GM21619 (cell line): ENCODE measurements around the gene CD96.
"Not testable (repeated sequence)": the region's sequence is repeated elsewhere in the genome, so short reads cannot be mapped to it uniquely, and the experiment has no call there.

Experiments used
- ATAC-seq: cut with Tn5 transposase; IDR thresholded peaks from one replicate; pipeline ENCODE4 v1.9.1; 2021; ENCODE audit not compliant: unreplicated experiment

CD96 gene, protein sequence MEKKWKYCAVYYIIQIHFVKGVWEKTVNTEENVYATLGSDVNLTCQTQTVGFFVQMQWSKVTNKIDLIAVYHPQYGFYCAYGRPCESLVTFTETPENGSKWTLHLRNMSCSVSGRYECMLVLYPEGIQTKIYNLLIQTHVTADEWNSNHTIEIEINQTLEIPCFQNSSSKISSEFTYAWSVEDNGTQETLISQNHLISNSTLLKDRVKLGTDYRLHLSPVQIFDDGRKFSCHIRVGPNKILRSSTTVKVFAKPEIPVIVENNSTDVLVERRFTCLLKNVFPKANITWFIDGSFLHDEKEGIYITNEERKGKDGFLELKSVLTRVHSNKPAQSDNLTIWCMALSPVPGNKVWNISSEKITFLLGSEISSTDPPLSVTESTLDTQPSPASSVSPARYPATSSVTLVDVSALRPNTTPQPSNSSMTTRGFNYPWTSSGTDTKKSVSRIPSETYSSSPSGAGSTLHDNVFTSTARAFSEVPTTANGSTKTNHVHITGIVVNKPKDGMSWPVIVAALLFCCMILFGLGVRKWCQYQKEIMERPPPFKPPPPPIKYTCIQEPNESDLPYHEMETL

GRCh38 chr3:111541911-111542483 lies at the start of gene CD96:
CD96 (plus strand) TSS chr3:111542197; CDS start chr3:111542249, 52 bp downstream.
- peak; percentile 50 for ATAC-seq

DNA sequence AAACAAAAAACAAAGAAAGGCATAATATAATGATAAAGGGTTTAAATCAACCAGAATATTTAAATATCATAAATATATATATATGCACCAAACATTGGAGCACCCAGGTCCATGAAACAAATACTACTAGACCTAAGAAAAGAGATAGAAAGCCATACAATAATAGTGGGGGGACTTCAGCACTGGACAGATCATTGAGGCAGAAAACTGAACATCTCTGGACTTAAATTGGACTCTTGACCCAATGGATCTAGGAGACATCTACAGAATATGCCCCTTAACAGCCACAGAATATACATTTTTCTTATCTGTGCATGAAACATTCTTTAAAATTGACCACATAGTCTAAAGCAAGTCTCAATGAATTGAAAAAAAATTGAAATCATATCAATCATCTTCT lies 48.7 kb upstream of the CD96 start:
- ATAC-seq, result no peak

DNA sequence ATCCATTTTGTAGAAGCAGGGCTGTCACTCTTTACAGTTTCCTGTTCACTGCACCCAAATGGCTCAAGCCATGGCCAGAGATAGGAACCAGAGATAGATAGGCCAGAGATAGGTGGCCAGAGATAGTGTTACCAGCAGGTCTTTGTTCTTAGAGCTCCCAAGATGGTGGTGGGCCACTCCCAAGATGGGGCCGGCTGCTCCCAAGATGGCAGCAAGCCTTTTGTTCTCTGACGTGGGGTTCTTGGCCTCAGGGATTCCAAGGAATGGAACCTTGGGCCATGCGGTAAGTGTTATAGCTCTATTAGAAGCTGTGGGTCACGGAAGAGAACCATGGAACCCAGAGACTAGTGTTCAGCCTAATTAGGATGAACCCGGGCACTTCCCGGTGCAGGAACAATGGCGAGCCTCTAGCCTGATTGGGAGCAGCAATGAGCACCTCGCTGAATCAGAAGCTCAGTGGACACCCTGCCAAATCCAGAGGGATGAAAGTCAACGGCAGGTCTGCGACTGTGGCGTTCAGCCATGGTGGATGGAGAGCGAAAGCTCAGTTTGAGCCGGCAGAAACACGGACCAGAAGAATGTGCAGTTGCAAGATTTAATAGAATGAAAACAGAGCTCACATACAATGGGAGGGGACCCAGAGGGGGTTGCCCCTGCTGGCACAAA lies 45.0 kb upstream of the CD96 start:
- no peak for ATAC-seq

GRCh38 chr3:111498022-111498421 lies 44.0 kb upstream of the CD96 start:
- no peak for ATAC-seq

GRCh38 chr3:111506435-111506834 lies 35.6 kb upstream of the CD96 start:
- ATAC-seq, result peak; percentile 79

GRCh38 chr3:111509308-111509707 lies 32.7 kb upstream of the CD96 start:
- ATAC-seq, result no peak

DNA sequence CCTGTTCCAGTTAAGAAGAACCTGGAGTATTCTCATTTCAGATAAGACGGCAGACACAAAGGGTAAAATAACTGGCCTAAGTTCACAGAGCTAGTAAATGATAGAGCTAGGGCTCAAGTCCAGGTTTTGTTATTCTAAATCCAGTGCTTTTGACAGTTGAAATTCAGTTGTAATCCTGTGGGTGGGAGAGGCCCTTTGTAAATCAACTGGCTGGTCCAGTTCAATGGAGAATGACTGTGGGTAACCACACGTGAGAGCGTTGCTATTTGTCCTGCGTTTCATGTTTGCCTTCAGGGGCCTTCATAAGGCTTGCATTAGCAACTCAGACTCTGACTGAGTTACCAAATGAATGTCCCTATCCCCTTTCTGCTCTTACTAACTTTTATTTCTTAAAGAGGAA lies 24.2 kb upstream of the CD96 start:
- no peak for ATAC-seq

DNA sequence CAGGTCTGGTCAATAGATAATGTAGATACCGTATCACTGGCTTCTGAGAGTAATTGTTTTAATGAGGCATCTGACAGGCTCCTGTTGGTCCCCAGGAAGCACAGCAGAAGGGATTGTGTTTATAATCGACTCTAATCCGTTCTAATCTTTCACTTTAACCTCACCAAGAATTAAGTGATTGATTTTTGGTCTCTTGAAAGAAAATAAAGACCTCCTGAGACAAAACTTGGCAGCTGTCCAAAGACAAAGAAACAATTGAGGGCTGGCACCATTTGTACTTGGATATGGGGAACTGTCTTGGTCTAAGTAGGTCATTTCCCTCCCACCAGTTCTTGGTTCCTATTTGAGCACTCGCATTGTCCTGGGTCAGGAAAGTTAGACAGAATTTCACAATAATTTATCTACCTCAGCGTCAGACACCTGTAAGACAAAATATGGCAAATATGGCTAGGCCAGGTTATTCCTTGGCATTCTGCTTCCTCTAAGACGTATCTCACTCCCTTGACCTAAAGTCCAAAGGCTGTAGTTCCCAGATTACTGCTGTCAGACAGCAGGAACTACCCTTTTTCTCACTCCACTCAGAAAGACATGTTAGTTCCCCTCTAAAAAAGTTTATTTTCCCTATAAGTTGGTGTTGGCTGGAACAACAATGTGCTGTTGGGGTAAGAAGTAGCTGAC lies 22.7 kb upstream of the CD96 start:
- no peak for ATAC-seq

GRCh38 chr3:111521891-111522290 lies 20.1 kb upstream of the CD96 start:
- no peak for ATAC-seq

DNA sequence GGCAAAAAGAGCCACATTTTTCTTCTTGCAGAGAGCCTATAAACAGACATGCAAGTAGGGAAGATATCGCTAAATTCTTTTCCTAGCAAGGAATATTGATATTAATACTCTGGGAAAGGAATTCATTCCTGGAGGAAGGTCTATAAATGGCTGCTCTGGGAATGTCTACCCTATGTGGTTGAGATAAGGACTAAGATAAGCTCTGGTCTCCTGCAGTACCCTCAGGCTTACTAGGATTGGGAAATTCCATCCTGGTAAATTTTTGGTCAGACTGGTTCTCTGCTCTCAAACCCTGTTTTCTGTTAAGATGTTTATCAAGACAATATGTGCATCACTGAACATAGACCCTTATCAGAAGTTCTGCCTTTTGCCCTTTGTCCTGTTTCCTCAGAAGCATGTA lies 17.5 kb upstream of the CD96 start:
- not testable (repeated sequence) for ATAC-seq

GRCh38 chr3:111531446-111531845 lies 10.6 kb upstream of the CD96 start:
- ATAC-seq, result no peak

DNA sequence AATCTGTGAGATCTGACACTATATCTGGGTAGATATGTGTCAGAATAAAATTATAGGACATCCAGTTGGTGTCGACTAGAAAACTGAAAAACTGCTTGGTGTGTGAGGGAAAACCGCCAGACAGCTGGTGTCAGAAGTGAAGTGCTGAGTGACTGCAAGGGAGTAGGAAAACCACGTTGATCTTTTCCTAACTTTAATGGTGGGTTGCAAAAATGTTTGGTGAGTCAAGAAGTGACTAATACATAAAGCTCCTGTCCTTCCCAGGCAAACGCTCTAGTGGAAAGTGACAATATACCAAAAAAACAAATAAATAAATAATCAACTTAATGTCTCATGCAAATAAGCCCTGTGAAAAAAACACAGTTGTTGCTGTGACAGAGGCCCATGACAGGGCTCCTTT lies 7.3 kb upstream of the CD96 start:
- ATAC-seq, result no peak

- ATAC-seq, result no peak
Observed at GRCh38 chr3:111538111-111538510, 3.9 kb upstream of the CD96 start.

- ATAC-seq, result peak; percentile 22
Observed at GRCh38 chr3:111538681-111539083, 3.3 kb upstream of the CD96 start.

GRCh38 chr3:111539351-111540331 lies 2.4 kb upstream of the CD96 start:
- peak; percentile 58 for ATAC-seq

GRCh38 chr3:111541391-111541790 lies 606 bp upstream of the CD96 start:
- no peak for ATAC-seq

- ATAC-seq, result no peak
Observed at GRCh38 chr3:111542611-111543300, 759 bp downstream of the CD96 start.

DNA sequence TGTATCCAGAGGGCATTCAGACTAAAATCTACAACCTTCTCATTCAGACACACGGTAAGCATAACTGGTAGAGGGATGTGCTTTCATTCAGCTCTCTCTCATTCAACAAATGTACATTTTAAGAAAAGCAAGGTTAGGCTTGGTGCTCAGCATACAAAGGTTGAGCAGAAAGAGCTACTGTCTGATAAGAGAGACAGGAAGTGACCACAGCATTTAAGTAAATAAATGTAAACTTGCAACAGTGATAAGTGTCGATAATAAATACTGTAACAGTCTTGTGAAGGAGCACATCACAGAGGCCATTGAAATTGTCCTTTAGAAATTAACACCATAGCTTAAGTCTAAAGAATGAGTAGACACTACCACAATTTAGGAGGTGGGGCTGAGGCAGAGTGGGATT lies 3.4 kb downstream of the CD96 start:
- no peak for ATAC-seq

GRCh38 chr3:111547631-111548030 lies 5.6 kb downstream of the CD96 start:
- peak; percentile 82 for ATAC-seq
